ENCODE measurements around the gene FADS6.

Gene FADS6

GRCh38 chr17:74830861-74831260 lies 62.6 kb downstream of the FADS6 start (continued):
- TF ChIP-seq ZNF70 (CRISPR knock-in tag; IDR thresholded peaks at IDR 0.05) (no peak), TOX (CRISPR knock-in tag; IDR thresholded peaks at IDR 0.05; ENCODE audit: borderline replicate concordance) (no peak), PPARA (CRISPR knock-in tag; IDR thresholded peaks at IDR 0.05; ENCODE audit: borderline replicate concordance) (no peak), ISL1 (CRISPR knock-in tag; IDR thresholded peaks at IDR 0.05) (no peak), GLIS3 (CRISPR knock-in tag; IDR thresholded peaks at IDR 0.05) (no peak), ZFP30 (CRISPR knock-in tag; IDR thresholded peaks at IDR 0.05) (no peak), RARB (CRISPR knock-in tag; IDR thresholded peaks at IDR 0.05) (no peak), ESRRG (CRISPR knock-in tag; IDR thresholded peaks at IDR 0.05) (no peak)

GRCh38 chr17:74827800-74828199 lies 65.6 kb downstream of the FADS6 start:
- no peak for TF ChIP-seq ARNTL (CRISPR knock-in tag; IDR thresholded peaks at IDR 0.05; ENCODE audit: borderline replicate concordance, low read depth)
- TF ChIP-seq TCF4 (CRISPR knock-in tag; IDR thresholded peaks at IDR 0.05; ENCODE audit: borderline replicate concordance) = no peak
- no peak for TF ChIP-seq PATZ1 (CRISPR knock-in tag; IDR thresholded peaks at IDR 0.05; ENCODE audit: borderline replicate concordance)
- no peak for TF ChIP-seq POU6F1 (CRISPR knock-in tag; IDR thresholded peaks at IDR 0.05; ENCODE audit: borderline replicate concordance, low read depth)
- no peak for TF ChIP-seq ZC3H10 (CRISPR knock-in tag; IDR thresholded peaks at IDR 0.05)
- no peak for TF ChIP-seq CSRNP3 (CRISPR knock-in tag; IDR thresholded peaks at IDR 0.05)
- TF ChIP-seq BACH2 (CRISPR knock-in tag; IDR thresholded peaks at IDR 0.05; ENCODE audit: borderline replicate concordance) = no peak
- ATAC-seq = no peak

Data from SK-N-SH treated with all-trans-retinoic acid at 6 μM for 48 hours (cell line).